HL-60 (cell line): ENCODE measurements around the gene LRSAM1.
A peak's percentile ranks its signal among the peaks of the same experiment; 100 is the strongest.

Experiments
- GABPA ChIP-seq: IDR thresholded peaks from 2 replicates; pipeline ENCODE4 v1.6.1; 2012; ENCODE audit warnings: low read depth
- SPI1 ChIP-seq: IDR thresholded peaks from 2 replicates; pipeline ENCODE4 v1.6.1; 2012; ENCODE audit warnings: low read depth, mild to moderate bottlenecking, borderline replicate concordance
- TF ChIP-seq, protein P1 (sequence below): IDR thresholded peaks from one replicate; pipeline ENCODE4 v1.5.1; 2011; ENCODE audit warnings: low read length, control low read depth, inconsistent platforms; ENCODE audit not compliant: insufficient read depth
- TF ChIP-seq, protein P2 (sequence below): IDR thresholded peaks from 2 replicates; pipeline ENCODE4 v1.6.1; 2012; ENCODE audit warnings: low read depth; ENCODE audit not compliant: insufficient replicate concordance

- TF ChIP-seq, protein P1, sequence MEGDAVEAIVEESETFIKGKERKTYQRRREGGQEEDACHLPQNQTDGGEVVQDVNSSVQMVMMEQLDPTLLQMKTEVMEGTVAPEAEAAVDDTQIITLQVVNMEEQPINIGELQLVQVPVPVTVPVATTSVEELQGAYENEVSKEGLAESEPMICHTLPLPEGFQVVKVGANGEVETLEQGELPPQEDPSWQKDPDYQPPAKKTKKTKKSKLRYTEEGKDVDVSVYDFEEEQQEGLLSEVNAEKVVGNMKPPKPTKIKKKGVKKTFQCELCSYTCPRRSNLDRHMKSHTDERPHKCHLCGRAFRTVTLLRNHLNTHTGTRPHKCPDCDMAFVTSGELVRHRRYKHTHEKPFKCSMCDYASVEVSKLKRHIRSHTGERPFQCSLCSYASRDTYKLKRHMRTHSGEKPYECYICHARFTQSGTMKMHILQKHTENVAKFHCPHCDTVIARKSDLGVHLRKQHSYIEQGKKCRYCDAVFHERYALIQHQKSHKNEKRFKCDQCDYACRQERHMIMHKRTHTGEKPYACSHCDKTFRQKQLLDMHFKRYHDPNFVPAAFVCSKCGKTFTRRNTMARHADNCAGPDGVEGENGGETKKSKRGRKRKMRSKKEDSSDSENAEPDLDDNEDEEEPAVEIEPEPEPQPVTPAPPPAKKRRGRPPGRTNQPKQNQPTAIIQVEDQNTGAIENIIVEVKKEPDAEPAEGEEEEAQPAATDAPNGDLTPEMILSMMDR: no peak
- TF ChIP-seq SPI1 (peak; percentile 49; the same call in 1 of the 2 replicates), GABPA (no peak)
- TF ChIP-seq, protein P2, sequence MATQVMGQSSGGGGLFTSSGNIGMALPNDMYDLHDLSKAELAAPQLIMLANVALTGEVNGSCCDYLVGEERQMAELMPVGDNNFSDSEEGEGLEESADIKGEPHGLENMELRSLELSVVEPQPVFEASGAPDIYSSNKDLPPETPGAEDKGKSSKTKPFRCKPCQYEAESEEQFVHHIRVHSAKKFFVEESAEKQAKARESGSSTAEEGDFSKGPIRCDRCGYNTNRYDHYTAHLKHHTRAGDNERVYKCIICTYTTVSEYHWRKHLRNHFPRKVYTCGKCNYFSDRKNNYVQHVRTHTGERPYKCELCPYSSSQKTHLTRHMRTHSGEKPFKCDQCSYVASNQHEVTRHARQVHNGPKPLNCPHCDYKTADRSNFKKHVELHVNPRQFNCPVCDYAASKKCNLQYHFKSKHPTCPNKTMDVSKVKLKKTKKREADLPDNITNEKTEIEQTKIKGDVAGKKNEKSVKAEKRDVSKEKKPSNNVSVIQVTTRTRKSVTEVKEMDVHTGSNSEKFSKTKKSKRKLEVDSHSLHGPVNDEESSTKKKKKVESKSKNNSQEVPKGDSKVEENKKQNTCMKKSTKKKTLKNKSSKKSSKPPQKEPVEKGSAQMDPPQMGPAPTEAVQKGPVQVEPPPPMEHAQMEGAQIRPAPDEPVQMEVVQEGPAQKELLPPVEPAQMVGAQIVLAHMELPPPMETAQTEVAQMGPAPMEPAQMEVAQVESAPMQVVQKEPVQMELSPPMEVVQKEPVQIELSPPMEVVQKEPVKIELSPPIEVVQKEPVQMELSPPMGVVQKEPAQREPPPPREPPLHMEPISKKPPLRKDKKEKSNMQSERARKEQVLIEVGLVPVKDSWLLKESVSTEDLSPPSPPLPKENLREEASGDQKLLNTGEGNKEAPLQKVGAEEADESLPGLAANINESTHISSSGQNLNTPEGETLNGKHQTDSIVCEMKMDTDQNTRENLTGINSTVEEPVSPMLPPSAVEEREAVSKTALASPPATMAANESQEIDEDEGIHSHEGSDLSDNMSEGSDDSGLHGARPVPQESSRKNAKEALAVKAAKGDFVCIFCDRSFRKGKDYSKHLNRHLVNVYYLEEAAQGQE: no peak
These were observed 29.1 kb upstream of the LRSAM1 start for GRCh38 chr9:127422133-127422782.
